ENCODE results near the gene PLAAT5. TPM values are rescaled to one million over a fixed set of nuclear protein-coding genes. Genes with fewer than 3 reads are reported as not detected.

PLAAT5 gene
- total RNA-seq, 6 experiments from 2014 or later: not detected

DNA sequence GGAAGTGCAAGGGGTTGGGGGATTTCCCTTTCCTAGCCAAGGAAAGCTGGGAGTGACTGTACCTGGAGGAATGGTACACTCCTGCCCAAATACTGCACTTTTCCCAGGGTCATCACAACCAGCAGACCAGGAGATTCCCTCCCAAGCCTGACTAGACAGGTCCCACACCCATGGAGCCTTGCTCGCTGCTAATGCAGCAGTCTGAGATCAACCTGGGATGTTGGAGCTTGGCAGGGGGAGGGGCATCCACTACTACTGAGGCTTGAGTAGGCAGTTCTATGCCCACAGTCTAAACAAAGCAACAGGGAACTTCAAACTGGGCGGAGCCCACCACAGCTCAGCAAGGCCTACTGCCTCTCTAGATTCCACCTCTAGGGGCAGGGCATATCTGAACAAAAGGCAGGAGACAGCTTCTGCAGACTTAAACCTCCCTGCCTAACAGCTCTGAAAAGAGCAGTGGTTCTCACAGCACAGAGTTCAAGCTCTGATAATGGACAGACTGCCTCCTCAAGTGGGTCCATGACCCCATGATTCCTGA lies 62.9 kb downstream of the PLAAT5 start:
- Histone ChIP-seq H3K4me3 (no peak overlapping the region), H3K9me3 (no peaks in the 10 kb centered on the region), H3K27me3 (no peaks in the 10 kb centered on the region), H3K4me1 (no peaks in the 10 kb centered on the region), H3K27ac (no peak overlapping the region), H3K36me3 (no peaks in the 10 kb centered on the region)
- intact Hi-C loops (cut with DNase I): no loop called here
- WGBS (ENCODE audit: insufficient coverage, low coverage, low lambda C conversion rate, missing lambda C conversion rate): 83% methylated on average over 1 of the region's 2 CpGs
- ATAC-seq (no peak), DNase-seq (no peak)
- TF ChIP-seq POLR2A (IDR thresholded peaks at IDR 0.05): no peak
- TF ChIP-seq, protein P1, sequence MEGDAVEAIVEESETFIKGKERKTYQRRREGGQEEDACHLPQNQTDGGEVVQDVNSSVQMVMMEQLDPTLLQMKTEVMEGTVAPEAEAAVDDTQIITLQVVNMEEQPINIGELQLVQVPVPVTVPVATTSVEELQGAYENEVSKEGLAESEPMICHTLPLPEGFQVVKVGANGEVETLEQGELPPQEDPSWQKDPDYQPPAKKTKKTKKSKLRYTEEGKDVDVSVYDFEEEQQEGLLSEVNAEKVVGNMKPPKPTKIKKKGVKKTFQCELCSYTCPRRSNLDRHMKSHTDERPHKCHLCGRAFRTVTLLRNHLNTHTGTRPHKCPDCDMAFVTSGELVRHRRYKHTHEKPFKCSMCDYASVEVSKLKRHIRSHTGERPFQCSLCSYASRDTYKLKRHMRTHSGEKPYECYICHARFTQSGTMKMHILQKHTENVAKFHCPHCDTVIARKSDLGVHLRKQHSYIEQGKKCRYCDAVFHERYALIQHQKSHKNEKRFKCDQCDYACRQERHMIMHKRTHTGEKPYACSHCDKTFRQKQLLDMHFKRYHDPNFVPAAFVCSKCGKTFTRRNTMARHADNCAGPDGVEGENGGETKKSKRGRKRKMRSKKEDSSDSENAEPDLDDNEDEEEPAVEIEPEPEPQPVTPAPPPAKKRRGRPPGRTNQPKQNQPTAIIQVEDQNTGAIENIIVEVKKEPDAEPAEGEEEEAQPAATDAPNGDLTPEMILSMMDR (IDR thresholded peaks at IDR 0.05): no peak

DNA sequence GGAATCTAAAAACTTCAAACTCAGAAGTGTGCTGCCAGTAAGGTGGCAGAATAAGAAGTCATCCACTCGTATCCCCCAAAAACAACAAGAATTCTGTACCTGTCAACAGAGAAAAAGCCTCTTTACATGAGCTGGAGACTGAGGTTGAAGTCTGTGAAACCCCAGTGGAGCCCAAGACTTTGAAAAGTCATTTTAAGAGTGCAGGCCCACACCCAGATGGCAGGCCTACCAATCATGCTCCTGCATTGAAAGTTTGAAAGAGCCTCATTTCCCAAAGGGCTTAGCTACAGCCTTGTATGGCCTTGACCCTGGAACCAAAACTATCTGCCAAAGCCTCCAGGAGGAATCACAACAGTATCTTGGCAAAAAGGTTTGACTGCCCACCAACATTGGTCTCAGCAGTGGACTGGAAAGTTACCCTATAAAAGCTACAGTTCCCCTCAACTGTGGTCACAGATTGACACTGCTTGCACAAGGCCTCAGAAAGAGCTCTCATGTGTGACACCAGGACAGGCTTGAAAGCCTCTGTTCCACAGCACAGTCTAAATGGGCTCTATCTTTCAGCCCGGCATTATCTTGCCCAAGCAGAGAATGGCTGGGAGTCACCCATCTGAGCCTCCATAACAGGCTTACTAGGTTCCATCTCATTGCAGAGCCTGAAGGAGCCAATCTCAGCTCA lies 73.7 kb downstream of the PLAAT5 start:
- intact Hi-C loops (cut with DNase I): no loop called here
- TF ChIP-seq, protein P1 (IDR thresholded peaks at IDR 0.05): no peak
- TF ChIP-seq POLR2A (IDR thresholded peaks at IDR 0.05): no peak
- no peaks in the 10 kb centered on the region for H3K27me3 ChIP-seq
- 70% methylated on average over 1 of the region's 2 CpGs for WGBS (ENCODE audit: insufficient coverage, low coverage, low lambda C conversion rate, missing lambda C conversion rate)
- ATAC-seq (no peak), DNase-seq (no peak)
- no peaks in the 10 kb centered on the region for H3K9me3 ChIP-seq
- no peak overlapping the region for H3K4me3 ChIP-seq
- no peaks in the 10 kb centered on the region for H3K4me1 ChIP-seq
- no peaks in the 10 kb centered on the region for H3K36me3 ChIP-seq
- no peak overlapping the region for H3K27ac ChIP-seq

Other genes starting within 250 kb of the PLAAT5 start
- gene SLC22A25, start 247.6 kb downstream of the PLAAT5 start, total RNA-seq: 10 to 100 TPM in 5 of 6 experiments, 1 to 10 TPM in 1; 9.0 to 39.0 (median 14.7) TPM
- 10 to 100 TPM; 12.5 to 19.4 (median 15.3) TPM for gene SLC22A9, start 121.4 kb downstream of the PLAAT5 start, total RNA-seq
- under 1 TPM in 1 of 6 experiments, not detected in 5; 0.15 TPM for gene LGALS12, start 14.9 kb upstream of the PLAAT5 start, total RNA-seq
- 10 to 100 TPM; 15.9 to 56.8 (median 47.0) TPM for gene PLAAT4, start 45.6 kb upstream of the PLAAT5 start, total RNA-seq
- gene PLAAT2, start 72.2 kb upstream of the PLAAT5 start, total RNA-seq: 1 to 10 TPM in 2 of 6 experiments, under 1 TPM in 1, not detected in 3; 0.42 to 2.2 (median 1.1) TPM
- gene PLAAT3, start 123.3 kb upstream of the PLAAT5 start, total RNA-seq: 10 to 100 TPM; 24.4 to 76.1 (median 52.2) TPM
- gene ATL3, start 180.2 kb upstream of the PLAAT5 start, total RNA-seq: 10 to 100 TPM; 29.9 to 37.6 (median 32.4) TPM
- 10 to 100 TPM; 47.3 to 70.5 (median 52.9) TPM for gene RTN3, start 190.3 kb upstream of the PLAAT5 start, total RNA-seq

Data from right lobe of liver (tissue), 6 donors.